NCI-H345 (cell line): ENCODE results near the gene NDFIP2.
"Not testable (repeated sequence)": the region's sequence is repeated elsewhere in the genome, so short reads cannot be mapped to it uniquely, and the experiment has no call there.

Experiments
- DNase-seq: peaks from one replicate; lab custom pipeline; 2025; lab: John Stamatoyannopoulos, UW

Gene NDFIP2

GRCh38 chr13:79534596-79534995 lies 53.6 kb downstream of the NDFIP2 start:
- no peak for DNase-seq

- no peak for DNase-seq
These were observed 57.8 kb downstream of the NDFIP2 start for GRCh38 chr13:79538757-79539156.

GRCh38 chr13:79540504-79540903 lies 59.5 kb downstream of the NDFIP2 start:
- no peak for DNase-seq

- DNase-seq: peak; percentile 48
These were observed 60.6 kb downstream of the NDFIP2 start for GRCh38 chr13:79541426-79542049.

- DNase-seq: no peak
These were observed 62.9 kb downstream of the NDFIP2 start for GRCh38 chr13:79543883-79544282.

GRCh38 chr13:79547211-79548195 lies 66.5 kb downstream of the NDFIP2 start:
- DNase-seq: no peak

- DNase-seq: no peak
These were observed 67.9 kb downstream of the NDFIP2 start for GRCh38 chr13:79548902-79549301.

- no peak for DNase-seq
These were observed 68.6 kb downstream of the NDFIP2 start for GRCh38 chr13:79549355-79550106.

- DNase-seq: no peak
These were observed 76.7 kb downstream of the NDFIP2 start for GRCh38 chr13:79557666-79558065.

- no peak for DNase-seq
These were observed 80.0 kb downstream of the NDFIP2 start for GRCh38 chr13:79560954-79561353.

GRCh38 chr13:79562557-79562956 lies 81.6 kb downstream of the NDFIP2 start:
- no peak for DNase-seq

GRCh38 chr13:79566118-79566517 lies 85.2 kb downstream of the NDFIP2 start:
- DNase-seq: no peak

- DNase-seq: no peak
These were observed 90.2 kb downstream of the NDFIP2 start for GRCh38 chr13:79571147-79571546.

- DNase-seq: not testable (repeated sequence)
These were observed 92.9 kb downstream of the NDFIP2 start for GRCh38 chr13:79573892-79574291.

GRCh38 chr13:79581870-79582315 lies 100.9 kb downstream of the NDFIP2 start:
- no peak for DNase-seq

- DNase-seq: no peak
These were observed 101.9 kb downstream of the NDFIP2 start for GRCh38 chr13:79582896-79583295.

- no peak for DNase-seq
These were observed 104.1 kb downstream of the NDFIP2 start for GRCh38 chr13:79585033-79585432.

- DNase-seq: no peak
These were observed 108.8 kb downstream of the NDFIP2 start for GRCh38 chr13:79589603-79590393.

- no peak for DNase-seq
These were observed 109.4 kb downstream of the NDFIP2 start for GRCh38 chr13:79590394-79590676.

GRCh38 chr13:79591493-79591892 lies 110.5 kb downstream of the NDFIP2 start:
- DNase-seq: no peak

GRCh38 chr13:79593121-79593520 lies 112.2 kb downstream of the NDFIP2 start:
- no peak for DNase-seq
